AG04450 (cell line): ENCODE data around the gene ALPL. TPM values are rescaled to one million over a fixed set of nuclear protein-coding genes. Genes with fewer than 3 reads are reported as not detected.
A peak's percentile ranks its signal among the peaks of the same experiment; 100 is the strongest.

Experiments used
- CTCF ChIA-PET: fragments of 300-600, 350-600 bp; formaldehyde crosslinking; extraction: SDS; loops from one replicate; lab custom pipeline; 2022; ENCODE audit warnings: antibody characterized with exemption, inconsistent platforms; lab: Charles Lee
- POLR2A ChIA-PET: fragments of 350-600 bp; formaldehyde crosslinking; extraction: SDS; loops from one replicate; lab custom pipeline; 2021; ENCODE audit warnings: antibody characterized with exemption, inconsistent platforms; lab: Yijun Ruan, JAX
- DNase-seq: peaks from one replicate; pipeline ENCODE4 v3.0.0-alpha.2; 2011; ENCODE audit warnings: low read depth, low spot score
- H3K27ac ChIP-seq: one replicate; pipeline ENCODE4 v1.5.1; 2012; ENCODE audit warnings: low read depth, low read length, control low read depth
- H3K27me3 ChIP-seq: one replicate; pipeline ENCODE4 v1.6.0; 2012; ENCODE audit warnings: low read length; ENCODE audit not compliant: control insufficient read depth, insufficient read depth
- H3K4me3 ChIP-seq: 2 replicates; pipeline ENCODE4 v1.5.1; 2011; ENCODE audit warnings: mild to moderate bottlenecking, low read depth, low read length, control low read depth
- H3K9me3 ChIP-seq: 2 replicates; pipeline ENCODE4 v1.5.1; 2012; ENCODE audit warnings: low read length; ENCODE audit not compliant: control insufficient read depth, insufficient read depth
- CTCF ChIP-seq: IDR thresholded peaks from 2 replicates; pipeline ENCODE4 v1.5.1; 2011; ENCODE audit warnings: low read depth, low read length, control low read depth, inconsistent platforms
- polyA plus RNA-seq: library from polyadenylated mRNA; depleted of rRNA; stranded (reverse); fragments of >200 nt; gene quantifications from 2 replicates; pipeline ENCODE4 v1.2.3, GENCODE V29; 2011

The ALPL gene
- polyA plus RNA-seq, 1 experiment, result 1.8 TPM

GRCh38 chr1:21567241-21568005, 58.2 kb downstream of the ALPL start:
- POLR2A ChIA-PET, result interaction anchor here (0.6 to 1.0 kb wide), 2 partner anchors 14 to 56 kb away, joined by 3 read pairs; no protein-coding TSS in a partner anchor
- DNase-seq, result peak; percentile 55
- Histone ChIP-seq H3K27ac (peak overlapping the region; percentile 88), H3K27me3 (no peaks in the 10 kb centered on the region), H3K9me3 (no peaks in the 10 kb centered on the region; the same call in 1 of the 2 replicates), H3K4me3 (no peak overlapping the region)
- TF ChIP-seq CTCF, result no peak
- CTCF ChIA-PET, result interaction anchor here (0.9 kb wide), 1 partner anchor 197 kb away, joined by 5 read pairs; no protein-coding TSS in a partner anchor

GRCh38 chr1:21568006-21568746, 59.0 kb downstream of the ALPL start:
- H3K4me3 ChIP-seq, result no peak overlapping the region
- H3K27me3 ChIP-seq, result no peaks in the 10 kb centered on the region
- CTCF ChIA-PET, result interaction anchor here (0.9 kb wide), 1 partner anchor 198 kb away, joined by 5 read pairs; no protein-coding TSS in a partner anchor
- peak overlapping the region; percentile 87 for H3K27ac ChIP-seq
- no peak for TF ChIP-seq CTCF
- no peak for DNase-seq
- H3K9me3 ChIP-seq, result no peaks in the 10 kb centered on the region; the same call in 1 of the 2 replicates
- POLR2A ChIA-PET, result interaction anchor here (0.6 to 1.0 kb wide), 2 partner anchors 15 to 56 kb away, joined by 3 read pairs; no protein-coding TSS in a partner anchor

- Histone ChIP-seq H3K27ac (no peak overlapping the region), H3K27me3 (no peaks in the 10 kb centered on the region), H3K9me3 (no peaks in the 10 kb centered on the region; the same call in 1 of the 2 replicates), H3K4me3 (no peak overlapping the region)
- TF ChIP-seq CTCF, result no peak
- CTCF ChIA-PET, result no interaction called here
- POLR2A ChIA-PET, result no interaction called here
- no peak for DNase-seq
Measured at GRCh38 chr1:21568809-21569385, 59.7 kb downstream of the ALPL start.

GRCh38 chr1:21569820-21570527, 60.8 kb downstream of the ALPL start:
- no peak overlapping the region for H3K27ac ChIP-seq
- ChIA-PET POLR2A (no interaction called here), CTCF (no interaction called here)
- no peak overlapping the region for H3K4me3 ChIP-seq
- no peaks in the 10 kb centered on the region for H3K27me3 ChIP-seq
- DNase-seq, result no peak
- TF ChIP-seq CTCF, result no peak
- no peaks in the 10 kb centered on the region; the same call in 1 of the 2 replicates for H3K9me3 ChIP-seq
